Measurements from ENCODE around the gene TFIP11. TPM values are rescaled to one million over a fixed set of nuclear protein-coding genes. Genes with fewer than 3 reads are reported as not detected.

The TFIP11 gene
- total RNA-seq, 1 experiment from 2014 or later, result 29.8 TPM

GRCh38 chr22:26513838-26514237 is 1.6 kb upstream of the TFIP11 start:
- H3K27me3 ChIP-seq (ENCODE audit: control insufficient read depth, insufficient read depth, low read length), result no peaks in the 10 kb centered on the region
- no TSS peak for BruUV-seq (replicated peaks)
- POLR2A ChIA-PET, result no interaction called here
- DNase-seq (ENCODE audit: low read depth, low spot score), result no peak
- CTCF ChIA-PET, result no interaction called here
- ATAC-seq, result no peak
- intact Hi-C loops (cut with micrococcal nuclease; ENCODE audit: unreplicated experiment) (no loop called here), in situ Hi-C loops (cut with HindIII; ENCODE audit: low pct_unique_long_range_greater_than_20kb, low sequenced_read_pairs) (no loop called here)
- no peaks in the 10 kb centered on the region for H3K9me3 ChIP-seq (ENCODE audit: control insufficient read depth, insufficient read depth, low read depth, low read length)
- peaks cover 8% of the 10 kb centered on the region for H3K36me3 ChIP-seq (ENCODE audit: control insufficient read depth, insufficient read depth, low read length)
- H3K27ac ChIP-seq (ENCODE audit: low read length), result no peak overlapping the region
- H3K4me1 ChIP-seq (ENCODE audit: control insufficient read depth, insufficient read depth, low read length), result peaks cover 11% of the 10 kb centered on the region; the same call in 1 of the 2 replicates
- TF ChIP-seq SIN3A (IDR thresholded peaks at IDR 0.05; ENCODE audit: borderline replicate concordance, insufficient read depth, low read depth, low read length) (no peak), CTCF (IDR thresholded peaks at IDR 0.05) (no peak), TCF7L2 (IDR thresholded peaks at IDR 0.05; ENCODE audit: low read depth, low read length) (no peak), POLR2AphosphoS5 (IDR thresholded peaks at IDR 0.05; ENCODE audit: low read depth, low read length) (no peak), REST (IDR thresholded peaks at IDR 0.05; ENCODE audit: insufficient read depth in 1 of 2, low read depth in 2 of 2, low read length in 1 of 2) (no peak)
- H3K4me3 ChIP-seq (ENCODE audit: low read depth in 2 of 2, low read length in 2 of 2), result peak overlapping the region in 1 of 2 experiments; percentile 18; a peak in 1 of 4 replicates

- peaks cover 5% of the 10 kb centered on the region; the same call in 1 of the 2 replicates for H3K4me1 ChIP-seq (ENCODE audit: control insufficient read depth, insufficient read depth, low read length)
- no peak for ATAC-seq
- H3K4me3 ChIP-seq (ENCODE audit: low read depth in 2 of 2, low read length in 2 of 2), result no peak overlapping the region
- POLR2A ChIA-PET, result no interaction called here
- no peaks in the 10 kb centered on the region for H3K9me3 ChIP-seq (ENCODE audit: control insufficient read depth, insufficient read depth, low read depth, low read length)
- intact Hi-C loops (cut with micrococcal nuclease; ENCODE audit: unreplicated experiment), result no loop called here
- no peaks in the 10 kb centered on the region for H3K27me3 ChIP-seq (ENCODE audit: control insufficient read depth, insufficient read depth, low read length)
- DNase-seq (ENCODE audit: low read depth, low spot score), result no peak
- CTCF ChIA-PET, result no interaction called here
- BruUV-seq (replicated peaks), result no TSS peak
- TF ChIP-seq SIN3A (IDR thresholded peaks at IDR 0.05; ENCODE audit: borderline replicate concordance, insufficient read depth, low read depth, low read length) (no peak), CTCF (IDR thresholded peaks at IDR 0.05) (no peak), TCF7L2 (IDR thresholded peaks at IDR 0.05; ENCODE audit: low read depth, low read length) (no peak), POLR2AphosphoS5 (IDR thresholded peaks at IDR 0.05; ENCODE audit: low read depth, low read length) (no peak), REST (IDR thresholded peaks at IDR 0.05; ENCODE audit: insufficient read depth in 1 of 2, low read depth in 2 of 2, low read length in 1 of 2) (no peak)
- H3K27ac ChIP-seq (ENCODE audit: low read length), result no peak overlapping the region
- in situ Hi-C loops (cut with HindIII; ENCODE audit: low pct_unique_long_range_greater_than_20kb, low sequenced_read_pairs), result no loop called here
- peaks cover 8% of the 10 kb centered on the region for H3K36me3 ChIP-seq (ENCODE audit: control insufficient read depth, insufficient read depth, low read length)
Observed at GRCh38 chr22:26508148-26508547, 4.1 kb downstream of the TFIP11 start.
